GM18867 (cell line): ENCODE measurements around the gene CPA2.
"Not testable (repeated sequence)": the region's sequence is repeated elsewhere in the genome, so short reads cannot be mapped to it uniquely, and the experiment has no call there.

Experiments
- ATAC-seq: cut with Tn5 transposase; IDR thresholded peaks from one replicate; pipeline ENCODE4 v1.9.1; 2021; ENCODE audit warnings: mild to moderate bottlenecking, moderate library complexity; ENCODE audit not compliant: unreplicated experiment

Gene CPA2

DNA sequence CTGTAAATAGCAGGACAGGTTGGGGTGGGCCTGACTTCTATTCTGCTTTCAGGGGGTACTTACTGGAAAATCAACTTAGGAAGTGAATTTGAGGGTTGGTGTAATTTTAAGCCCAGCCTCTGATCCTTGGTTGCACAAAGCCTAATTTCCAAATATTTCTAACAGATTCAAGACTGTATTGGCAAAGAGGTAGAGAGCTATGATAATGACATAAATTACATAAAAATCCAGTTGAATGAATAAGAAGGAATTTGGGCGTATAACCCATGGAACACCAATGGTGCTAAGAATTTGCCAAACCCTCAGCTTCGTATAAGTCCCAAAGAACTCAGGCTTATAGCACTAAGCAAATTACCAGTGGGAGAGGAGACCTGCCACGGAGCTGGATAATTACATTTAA is 38.2 kb downstream of the CPA2 start:
- no peak for ATAC-seq

DNA sequence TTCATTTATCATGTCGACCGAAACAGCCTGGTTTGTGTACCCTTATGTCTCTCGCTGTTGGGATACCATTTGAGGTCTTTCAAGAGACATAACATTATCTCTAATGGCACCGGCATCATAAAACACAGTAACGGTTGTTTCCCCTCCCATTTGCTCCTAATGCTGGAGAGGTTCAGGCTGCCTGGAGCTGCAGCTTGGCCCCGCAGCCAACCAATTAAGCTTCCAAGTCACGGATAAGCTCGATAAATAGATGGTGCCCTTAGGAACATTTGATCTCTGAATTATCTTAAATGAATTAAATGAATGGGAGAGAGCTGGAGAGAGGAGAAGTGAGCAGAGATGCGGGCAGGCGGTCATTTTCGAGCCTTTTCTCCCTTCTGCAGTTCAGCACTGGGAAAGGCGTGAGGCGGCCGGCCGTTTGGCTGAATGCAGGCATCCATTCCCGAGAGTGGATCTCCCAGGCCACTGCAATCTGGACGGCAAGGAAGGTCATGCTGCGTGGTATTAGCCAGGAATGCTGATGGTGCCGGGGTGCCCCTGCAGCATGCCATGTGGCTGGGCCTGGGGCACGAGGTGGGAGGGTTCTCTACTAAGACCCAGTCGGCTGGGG is 38.9 kb downstream of the CPA2 start:
- ATAC-seq: no peak

DNA sequence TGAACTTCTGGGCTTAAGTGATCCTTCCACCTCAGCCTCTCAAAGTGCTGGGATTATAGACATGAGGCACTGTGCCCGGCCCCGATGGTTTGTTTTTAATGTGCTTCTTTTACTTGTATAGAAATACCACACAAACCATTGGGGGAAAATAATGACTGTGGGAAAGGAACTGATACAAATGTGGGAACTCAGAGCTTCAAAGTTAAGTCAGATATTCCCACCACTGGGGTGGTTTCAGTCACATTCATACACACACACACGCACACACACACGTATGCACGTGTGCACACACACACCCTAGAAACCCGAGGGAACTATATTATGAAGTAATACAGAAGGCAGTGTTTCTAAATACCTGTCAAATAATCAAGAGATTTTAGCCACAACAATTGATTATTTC is 43.3 kb downstream of the CPA2 start:
- no peak for ATAC-seq

DNA sequence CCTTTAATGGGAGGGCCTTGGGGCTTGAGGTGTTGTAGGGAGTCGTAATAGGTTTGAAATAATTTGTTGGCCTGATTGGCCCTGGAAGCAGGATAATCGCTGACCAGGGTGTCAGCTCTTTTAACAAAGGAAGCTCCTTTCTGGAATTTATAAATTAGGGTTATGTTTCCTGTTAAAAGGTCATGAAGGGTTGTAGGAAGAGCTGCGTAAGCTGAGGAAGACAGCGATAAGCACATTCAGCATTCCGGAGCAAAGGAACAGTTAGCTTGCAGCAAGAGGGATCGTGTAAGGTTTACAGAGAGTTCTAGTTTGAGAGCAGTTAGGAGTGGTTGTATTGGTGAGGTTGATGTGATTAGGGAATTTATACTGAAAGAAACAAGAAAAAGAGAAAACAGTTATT is 47.6 kb downstream of the CPA2 start:
- ATAC-seq: no peak

DNA sequence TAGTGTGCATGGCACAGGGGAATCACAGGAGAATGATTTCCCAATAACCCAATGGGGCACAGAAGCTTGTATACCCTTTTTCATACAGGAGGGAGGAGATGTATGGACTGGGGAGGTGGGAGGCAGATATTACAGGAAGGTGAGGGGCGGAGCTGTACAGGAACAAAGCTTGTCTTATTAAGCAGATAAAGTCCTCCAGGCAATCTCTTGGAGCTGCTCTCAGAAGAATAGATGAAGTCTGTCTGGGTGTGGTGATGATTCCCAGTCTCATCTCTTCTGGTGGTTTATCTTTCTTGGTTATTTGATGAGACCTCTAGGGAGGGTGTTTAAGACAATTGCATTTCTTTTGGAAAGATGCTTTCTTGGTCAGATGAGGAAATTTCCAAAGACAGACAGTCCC is 52.9 kb downstream of the CPA2 start:
- no peak for ATAC-seq

DNA sequence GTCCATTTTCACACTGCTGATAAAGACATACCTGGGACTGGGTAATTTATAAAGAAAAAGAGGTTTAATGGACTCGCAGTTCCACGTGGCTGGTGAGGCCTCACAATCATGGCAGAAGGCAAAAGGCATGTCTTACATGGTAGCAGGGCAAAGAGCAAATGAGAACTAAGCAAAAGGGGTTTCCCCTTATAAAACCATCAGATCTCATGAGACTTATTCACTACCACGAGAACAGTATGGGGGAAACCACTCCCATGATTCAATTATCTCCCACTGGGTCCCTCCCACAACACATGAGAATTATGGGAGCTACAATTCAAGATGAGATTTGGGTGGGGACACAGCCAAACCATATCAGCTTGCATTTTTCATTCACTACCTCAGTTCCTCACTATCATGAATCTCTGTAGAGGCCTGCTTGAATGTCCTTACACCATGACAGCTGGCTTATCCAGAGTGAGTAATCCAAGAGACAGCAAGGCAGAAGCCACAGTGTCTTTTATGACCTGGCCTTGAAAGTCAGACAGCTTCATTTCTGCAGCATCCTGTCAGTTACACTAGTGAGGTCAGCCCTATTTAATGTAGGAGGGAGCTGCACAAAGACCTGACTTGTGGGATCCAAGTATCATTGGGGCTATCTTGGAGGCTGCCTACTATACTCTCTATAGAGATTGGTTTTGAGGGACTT is 55.0 kb downstream of the CPA2 start:
- not testable (repeated sequence) for ATAC-seq

DNA sequence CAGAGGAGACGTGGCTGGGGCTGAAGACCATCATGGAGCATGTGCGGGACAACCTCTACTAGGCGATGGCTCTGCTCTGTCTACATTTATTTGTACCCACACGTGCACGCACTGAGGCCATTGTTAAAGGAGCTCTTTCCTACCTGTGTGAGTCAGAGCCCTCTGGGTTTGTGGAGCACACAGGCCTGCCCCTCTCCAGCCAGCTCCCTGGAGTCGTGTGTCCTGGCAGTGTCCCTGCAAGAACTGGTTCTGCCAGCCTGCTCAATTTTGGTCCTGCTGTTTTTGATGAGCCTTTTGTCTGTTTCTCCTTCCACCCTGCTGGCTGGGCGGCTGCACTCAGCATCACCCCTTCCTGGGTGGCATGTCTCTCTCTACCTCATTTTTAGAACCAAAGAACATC is 56.0 kb downstream of the CPA2 start:
- no peak for ATAC-seq

DNA sequence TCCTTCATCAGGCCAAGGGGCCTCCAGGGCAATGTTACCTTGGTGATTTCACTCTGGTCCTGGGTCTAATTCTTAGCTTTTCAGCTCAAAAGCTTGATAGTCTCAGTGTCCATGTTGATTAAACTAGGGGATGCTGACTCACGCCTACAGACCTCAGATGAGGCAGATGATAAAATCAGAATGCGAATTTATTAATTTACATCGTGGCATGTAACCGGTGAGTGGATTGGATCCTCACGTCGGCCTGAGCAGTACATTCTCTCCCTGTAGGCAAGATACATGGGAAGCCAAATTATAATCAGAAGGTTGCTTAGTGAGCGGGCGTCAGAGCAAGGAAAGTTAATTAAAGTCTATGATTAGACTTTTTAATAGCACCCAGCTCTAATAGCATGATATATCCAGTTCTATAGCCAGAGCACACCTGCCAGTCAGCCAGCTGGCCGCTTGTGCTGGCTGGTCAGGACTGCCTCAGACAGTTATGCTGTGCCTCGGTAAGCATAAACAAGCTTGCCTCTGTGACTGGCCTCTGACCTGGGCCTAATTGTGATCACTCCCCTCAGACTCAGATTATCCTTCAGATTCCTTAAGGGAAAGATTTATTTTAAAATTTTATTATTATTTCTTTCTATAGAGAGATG is 57.8 kb downstream of the CPA2 start:
- ATAC-seq: no peak

DNA sequence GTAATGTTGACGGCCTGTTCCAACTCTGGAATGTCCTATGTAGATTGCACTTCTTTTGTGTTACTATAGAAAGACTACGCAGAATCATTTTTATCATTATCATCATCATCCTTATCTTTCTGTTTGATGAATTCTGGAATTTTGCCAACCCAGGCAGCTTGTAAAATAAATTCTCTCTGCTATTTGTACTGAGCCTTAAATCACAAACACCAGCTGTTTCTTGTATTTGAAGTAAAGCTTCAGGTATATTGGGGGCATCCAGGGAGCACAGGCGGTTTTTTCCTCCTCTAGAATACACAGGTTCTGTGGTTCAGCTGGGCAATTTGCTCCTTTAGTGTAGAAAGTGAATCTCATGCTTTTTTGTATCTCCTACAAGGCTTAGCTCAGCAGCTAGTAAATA is 63.0 kb downstream of the CPA2 start:
- no peak for ATAC-seq

DNA sequence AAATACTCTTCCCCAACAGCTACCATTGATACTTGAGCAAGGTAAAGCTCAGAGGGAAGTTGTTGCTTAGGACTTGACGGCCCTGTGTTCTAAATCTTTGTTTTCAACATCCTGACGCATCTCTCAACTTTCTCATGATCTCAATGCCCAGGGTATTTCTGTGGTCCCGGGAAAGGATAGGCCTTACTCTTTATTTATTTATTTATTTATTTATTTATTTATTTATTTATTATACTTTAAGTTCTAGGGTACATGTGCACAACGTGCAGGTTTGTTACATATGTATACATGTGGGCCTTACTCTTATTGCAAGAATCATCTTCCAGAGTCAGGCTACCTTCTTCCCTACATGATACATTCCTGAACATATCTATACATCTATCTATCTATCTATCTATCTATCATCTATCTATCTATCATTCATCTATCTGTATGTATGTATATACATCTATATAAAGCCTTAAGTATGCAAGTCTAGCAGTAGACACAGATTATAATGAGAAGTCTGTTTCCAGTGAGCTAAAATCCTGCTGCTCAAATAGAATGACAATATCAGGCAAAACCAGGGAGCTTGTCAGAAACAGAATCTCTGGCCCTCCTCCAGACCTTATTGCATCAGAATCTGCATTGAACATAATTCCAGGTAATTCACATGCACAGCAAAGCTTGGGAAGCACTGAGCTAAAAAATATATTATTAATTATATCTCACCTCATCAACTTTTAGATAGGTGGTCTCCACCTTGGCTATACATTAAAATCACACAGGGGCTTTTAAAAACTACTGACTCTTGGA is 65.8 kb downstream of the CPA2 start:
- ATAC-seq: no peak

DNA sequence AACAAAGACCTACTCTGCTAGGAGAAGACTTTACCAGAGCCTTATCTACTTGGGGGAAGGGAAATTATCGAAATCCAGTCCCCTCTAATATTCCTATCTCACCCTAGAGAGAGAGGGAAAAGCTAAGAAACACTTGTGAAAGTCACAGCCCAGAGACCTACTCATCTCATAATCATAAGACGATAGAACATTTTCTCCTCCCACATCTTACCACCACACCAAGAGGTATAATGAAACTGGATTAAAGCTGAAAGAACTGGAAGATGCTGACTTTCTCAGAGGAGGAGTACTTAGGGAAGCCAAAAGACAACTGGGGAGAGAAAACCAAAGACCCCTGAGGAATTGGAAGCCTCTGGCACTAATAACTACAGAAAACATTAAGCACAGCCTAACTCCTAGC is 67.2 kb downstream of the CPA2 start:
- ATAC-seq: no peak

DNA sequence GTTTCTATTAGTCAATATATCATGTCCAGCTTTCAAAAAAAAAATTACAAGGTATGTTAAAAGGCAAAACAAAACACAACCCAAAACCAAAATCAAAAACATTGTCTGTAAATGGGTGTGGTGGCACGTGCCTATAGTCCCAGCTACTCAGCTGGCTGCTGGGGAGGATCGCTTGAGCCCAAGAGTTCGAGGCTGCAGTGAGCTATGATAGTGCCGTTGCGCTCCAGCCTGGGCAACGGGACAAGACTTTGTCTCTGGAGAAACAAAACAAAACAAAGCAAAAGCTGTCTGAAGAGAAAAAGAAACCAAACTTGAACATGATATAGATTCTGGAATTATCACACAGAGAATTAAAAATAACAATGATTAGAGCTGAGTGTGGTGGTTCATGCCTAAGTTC is 67.6 kb downstream of the CPA2 start:
- ATAC-seq: no peak

DNA sequence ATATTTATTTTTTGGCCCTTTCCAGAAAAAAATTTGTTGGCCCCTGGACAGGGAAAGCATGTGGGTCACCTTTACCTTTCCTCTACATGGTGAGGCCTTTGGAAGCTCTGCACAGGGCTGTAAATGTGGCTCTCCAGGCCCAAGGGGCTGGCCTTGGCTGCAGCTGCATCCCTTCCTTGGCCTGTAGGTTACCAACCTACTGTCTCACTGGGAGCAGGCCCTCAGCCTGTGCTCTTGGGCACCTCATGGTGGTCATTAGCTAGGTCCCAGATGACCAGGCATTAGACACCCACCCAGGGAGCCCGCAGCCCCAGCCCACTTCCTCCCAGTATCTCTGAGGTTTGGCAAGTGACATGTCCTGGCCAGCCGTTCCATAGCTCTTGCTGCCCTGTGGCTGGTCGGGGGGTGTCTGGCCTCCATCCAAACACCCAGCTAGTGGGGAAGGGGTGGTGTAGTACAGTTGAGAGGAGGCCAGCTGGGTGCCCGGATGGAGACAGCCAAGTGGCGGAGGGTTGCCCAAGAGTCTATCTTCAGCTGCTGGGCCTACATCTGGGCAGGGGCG is 70.8 kb downstream of the CPA2 start:
- no peak for ATAC-seq

DNA sequence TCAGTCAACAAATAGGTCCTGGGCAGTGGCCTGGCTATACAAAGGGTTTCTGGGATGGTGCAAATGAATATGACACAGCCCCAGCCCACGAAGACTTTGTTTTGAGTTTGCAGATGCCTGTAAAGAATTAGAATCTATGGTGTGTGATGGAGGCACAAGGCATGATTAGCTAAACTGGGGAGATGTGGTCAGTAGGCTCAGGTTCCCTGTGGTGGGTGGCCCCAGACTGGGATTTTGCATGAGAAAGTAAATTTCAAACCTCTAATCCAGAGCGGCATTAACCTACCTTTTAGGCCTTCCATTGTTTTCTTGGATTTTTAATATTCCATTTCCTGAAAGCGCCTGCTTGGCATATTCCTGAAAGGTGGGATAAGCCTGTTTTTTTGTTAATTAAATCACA is 71.6 kb downstream of the CPA2 start:
- ATAC-seq: no peak
